Mesendoderm (in vitro differentiated cells): ENCODE data around the gene RNGTT.
"Not testable (repeated sequence)": the region's sequence is repeated elsewhere in the genome, so short reads cannot be mapped to it uniquely, and the experiment has no call there.

Experiments used
- DNase-seq: peaks from one replicate; pipeline ENCODE4 v3.0.0; 2013
- H2AK5ac ChIP-seq: 2 replicates; pipeline ENCODE4 v1.6.1; 2013; ENCODE audit warnings: low read length, inconsistent platforms
- H2BK120ac ChIP-seq: 2 replicates; pipeline ENCODE4 v1.6.1; 2013; ENCODE audit warnings: low read depth, mild to moderate bottlenecking, low read length, moderate library complexity, mixed read lengths
- H2BK15ac ChIP-seq: replicated peaks from 2 replicates; pipeline ENCODE4 v1.6.1; 2013; ENCODE audit warnings: low read depth, mild to moderate bottlenecking, moderate library complexity
- H2BK5ac ChIP-seq: 2 replicates; pipeline ENCODE4 v1.6.1; 2013; ENCODE audit warnings: low read length, inconsistent platforms
- H3K18ac ChIP-seq: 2 replicates; pipeline ENCODE4 v1.6.1; 2013; ENCODE audit warnings: mild to moderate bottlenecking, low read length, mixed read lengths
- H3K23ac ChIP-seq: one replicate; pipeline ENCODE4 v1.6.1; 2013; ENCODE audit warnings: low read length
- H3K27ac ChIP-seq: 2 replicates; pipeline ENCODE4 v1.5.1; 2013; ENCODE audit warnings: low read depth, mild to moderate bottlenecking, inconsistent platforms, low read length, moderate library complexity
- H3K27me3 ChIP-seq: 2 replicates; pipeline ENCODE4 v1.6.1; 2013; ENCODE audit warnings: low read length, control low read depth, mild to moderate bottlenecking, inconsistent platforms; ENCODE audit not compliant: insufficient read depth, poor library complexity
- H3K36me3 ChIP-seq: 2 replicates; pipeline ENCODE4 v1.6.1; 2013; ENCODE audit warnings: low read length, inconsistent platforms; ENCODE audit not compliant: control insufficient read depth, insufficient read depth
- H3K4ac ChIP-seq: one replicate; pipeline ENCODE4 v1.6.1; 2013; ENCODE audit warnings: low read depth, mild to moderate bottlenecking, low read length, moderate library complexity
- H3K4me1 ChIP-seq: 2 replicates; pipeline ENCODE4 v1.6.1; 2013; ENCODE audit warnings: low read depth, low read length, inconsistent platforms; ENCODE audit not compliant: control insufficient read depth
- H3K4me2 ChIP-seq: 2 replicates; pipeline ENCODE4 v1.6.1; 2013; ENCODE audit warnings: low read length
- H3K4me3 ChIP-seq: 2 replicates; pipeline ENCODE4 v1.5.1; 2013; ENCODE audit warnings: mild to moderate bottlenecking, low read length
- H3K56ac ChIP-seq: one replicate; pipeline ENCODE4 v1.6.1; 2013; ENCODE audit warnings: low read length
- H3K79me1 ChIP-seq: 2 replicates; pipeline ENCODE4 v1.6.1; 2013; ENCODE audit warnings: low read length, inconsistent platforms
- H3K79me2 ChIP-seq: 2 replicates; pipeline ENCODE4 v1.6.1; 2013; ENCODE audit warnings: mild to moderate bottlenecking, low read length; ENCODE audit not compliant: control insufficient read depth, insufficient read depth
- H3K9ac ChIP-seq: 2 replicates; pipeline ENCODE4 v1.6.1; 2013; ENCODE audit warnings: low read length, inconsistent platforms
- H4K5ac ChIP-seq: one replicate; pipeline ENCODE4 v1.6.1; 2013; ENCODE audit warnings: low read length
- H4K8ac ChIP-seq: one replicate; pipeline ENCODE4 v1.6.1; 2013; ENCODE audit warnings: low read depth, mild to moderate bottlenecking, control low read depth, low read length, moderate library complexity
- WGBS: extraction: QIAGEN DNeasy Blood & Tissue Kit; methylation state at CpG from one replicate; pipeline ENCODE4 v1.1.7; 2013; ENCODE audit warnings: low lambda C conversion rate, missing lambda C conversion rate; ENCODE audit not compliant: insufficient coverage; ENCODE audit errors: extremely low coverage; 5-methylcytosine and 5-hydroxymethylcytosine counted together

The RNGTT gene

GRCh38 chr6:88952065-88952704, 11.2 kb downstream of the RNGTT start:
- no peak overlapping the region for H3K4me2 ChIP-seq
- DNase-seq, result no peak

GRCh38 chr6:88945415-88946008, 17.9 kb downstream of the RNGTT start:
- H2AK5ac ChIP-seq, result no peak overlapping the region
- H2BK5ac ChIP-seq, result no peak overlapping the region
- no peak overlapping the region for H3K56ac ChIP-seq
- no peak overlapping the region for H2BK15ac ChIP-seq
- H3K9ac ChIP-seq, result no peak overlapping the region
- H3K23ac ChIP-seq, result no peak overlapping the region
- 100% methylated on average over 1 of the region's 7 CpGs for WGBS
- no peak overlapping the region for H3K18ac ChIP-seq
- peaks cover 4% of the 10 kb centered on the region for H3K79me2 ChIP-seq
- H3K27ac ChIP-seq, result no peak overlapping the region
- H3K36me3 ChIP-seq, result no peaks in the 10 kb centered on the region
- no peak overlapping the region for H3K4me3 ChIP-seq
- no peak overlapping the region for H3K4me2 ChIP-seq
- no peak for DNase-seq
- no peak overlapping the region for H4K5ac ChIP-seq
- peaks cover 10% of the 10 kb centered on the region for H3K79me1 ChIP-seq
- no peak overlapping the region for H2BK120ac ChIP-seq
- no peak overlapping the region for H4K8ac ChIP-seq
- H3K4me1 ChIP-seq, result no peaks in the 10 kb centered on the region
- H3K4ac ChIP-seq, result no peak overlapping the region
- no peaks in the 10 kb centered on the region for H3K27me3 ChIP-seq

More at GRCh38 chr6:88952065-88952704, 11.2 kb downstream of the RNGTT start:
- H3K27me3 ChIP-seq, result no peaks in the 10 kb centered on the region
- H3K23ac ChIP-seq, result no peak overlapping the region
- no peak overlapping the region for H3K4me3 ChIP-seq
- no peaks in the 10 kb centered on the region for H3K4me1 ChIP-seq
- H3K4ac ChIP-seq, result no peak overlapping the region
- H4K8ac ChIP-seq, result no peak overlapping the region
- H2BK15ac ChIP-seq, result no peak overlapping the region
- H3K36me3 ChIP-seq, result no peaks in the 10 kb centered on the region
- H2AK5ac ChIP-seq, result no peak overlapping the region
- H2BK120ac ChIP-seq, result no peak overlapping the region
- WGBS, result no CpG with 5 or more reads among the region's 1 CpG
- no peak overlapping the region for H3K27ac ChIP-seq
- no peak overlapping the region for H2BK5ac ChIP-seq
- no peak overlapping the region for H3K56ac ChIP-seq
- H3K79me1 ChIP-seq, result peaks cover 17% of the 10 kb centered on the region
- H4K5ac ChIP-seq, result no peak overlapping the region
- no peak overlapping the region for H3K18ac ChIP-seq
- peaks cover 24% of the 10 kb centered on the region for H3K79me2 ChIP-seq
- H3K9ac ChIP-seq, result no peak overlapping the region

GRCh38 chr6:88933521-88933920, 29.9 kb downstream of the RNGTT start:
- Histone ChIP-seq H2BK5ac (no peak overlapping the region), H3K56ac (no peak overlapping the region), H3K23ac (no peak overlapping the region), H3K4ac (no peak overlapping the region), H3K9ac (no peak overlapping the region), H3K79me1 (no peaks in the 10 kb centered on the region), H2BK15ac (no peak overlapping the region), H4K5ac (no peak overlapping the region), H4K8ac (no peak overlapping the region), H2BK120ac (no peak overlapping the region), H3K4me1 (no peaks in the 10 kb centered on the region), H2AK5ac (no peak overlapping the region), H3K4me3 (no peak overlapping the region), H3K18ac (no peak overlapping the region), H3K79me2 (no peaks in the 10 kb centered on the region), H3K27me3 (no peaks in the 10 kb centered on the region), H3K27ac (no peak overlapping the region), H3K36me3 (no peaks in the 10 kb centered on the region), H3K4me2 (no peak overlapping the region)
- DNase-seq, result no peak
- WGBS, result no CpG with 5 or more reads among the region's 2 CpGs

GRCh38 chr6:88932019-88932418, 31.4 kb downstream of the RNGTT start:
- not testable (repeated sequence) for H3K4ac ChIP-seq, H3K27me3 ChIP-seq, H3K9ac ChIP-seq, DNase-seq, H3K79me1 ChIP-seq, H3K4me3 ChIP-seq, H3K23ac ChIP-seq, H4K5ac ChIP-seq, H3K18ac ChIP-seq, H3K79me2 ChIP-seq, H3K4me2 ChIP-seq, H3K56ac ChIP-seq, H3K36me3 ChIP-seq, H2AK5ac ChIP-seq, H2BK120ac ChIP-seq, H2BK5ac ChIP-seq, H2BK15ac ChIP-seq, H4K8ac ChIP-seq, H3K4me1 ChIP-seq, H3K27ac ChIP-seq
- WGBS, result no CpG with 5 or more reads among the region's 5 CpGs

- no CpG with 5 or more reads among the region's 4 CpGs for WGBS
- Histone ChIP-seq H4K8ac (no peak overlapping the region), H2BK15ac (no peak overlapping the region), H3K79me2 (no peaks in the 10 kb centered on the region), H3K27me3 (no peaks in the 10 kb centered on the region), H2BK120ac (no peak overlapping the region), H3K4me2 (no peak overlapping the region), H2BK5ac (no peak overlapping the region), H3K4me1 (no peaks in the 10 kb centered on the region), H3K4ac (no peak overlapping the region), H3K9ac (no peak overlapping the region), H3K56ac (no peak overlapping the region), H2AK5ac (no peak overlapping the region), H3K18ac (no peak overlapping the region), H4K5ac (no peak overlapping the region), H3K27ac (no peak overlapping the region), H3K79me1 (no peaks in the 10 kb centered on the region), H3K36me3 (no peaks in the 10 kb centered on the region), H3K23ac (no peak overlapping the region), H3K4me3 (no peak overlapping the region)
- no peak for DNase-seq
Measured at GRCh38 chr6:88922775-88923548, 40.5 kb downstream of the RNGTT start.
